IMR-90 (cell line): ENCODE measurements around the gene ZGRF1. TPM values are rescaled to one million over a fixed set of nuclear protein-coding genes. Genes with fewer than 3 reads are reported as not detected.

ENCODE experiments used
- ATAC-seq: fragments of 200-7000 bp; cut with Tn5 transposase; 2 replicates; pipeline ENCODE4 v1.9.1; 2020; ENCODE audit warnings: low read depth, mild to moderate bottlenecking, moderate library complexity
- BruUV-seq: library from RNA; stranded (reverse); fragments of 400-500 nt; replicated peaks from 2 replicates; lab custom pipeline; 2021; lab: Mats Ljungman, UMichigan
- CTCF ChIA-PET: fragments of 300-600 bp; formaldehyde crosslinking; extraction: SDS; loops from one replicate; lab custom pipeline; 2021; ENCODE audit warnings: antibody characterized with exemption; lab: Yijun Ruan, JAX
- POLR2A ChIA-PET: fragments of 300-600 bp; sonication (Branson Sonifier 250); formaldehyde crosslinking; loops from one replicate; lab custom pipeline; 2022; ENCODE audit warnings: antibody characterized with exemption; ENCODE audit not compliant: unreplicated experiment; lab: Charles Lee
- DNase-seq: peaks from one replicate; pipeline ENCODE4 v3.0.0; 2013
- H2AFZ ChIP-seq: replicated peaks from 2 replicates; pipeline ENCODE3; 2013; ENCODE audit warnings: low read length, mild to moderate bottlenecking; ENCODE audit not compliant: poor library complexity
- H2AK5ac ChIP-seq: 2 replicates; pipeline ENCODE4 v1.6.1; 2013; ENCODE audit warnings: low read depth, low read length, inconsistent platforms
- H2AK9ac ChIP-seq: replicated peaks from 2 replicates; pipeline ENCODE3; 2013; ENCODE audit warnings: mild to moderate bottlenecking, low read depth, low read length, moderate library complexity; ENCODE audit not compliant: poor library complexity
- H2BK120ac ChIP-seq: 2 replicates; pipeline ENCODE4 v1.6.1; 2013; ENCODE audit warnings: low read depth, low read length, inconsistent platforms
- H2BK15ac ChIP-seq: 3 replicates; pipeline ENCODE4 v1.6.1; 2013; ENCODE audit warnings: low read depth, low read length, inconsistent platforms
- H2BK20ac ChIP-seq: 2 replicates; pipeline ENCODE4 v1.6.1; 2013; ENCODE audit warnings: low read depth, mild to moderate bottlenecking, inconsistent platforms, low read length, moderate library complexity
- H2BK5ac ChIP-seq: 2 replicates; pipeline ENCODE4 v1.6.1; 2013; ENCODE audit warnings: mild to moderate bottlenecking, low read depth, low read length, inconsistent platforms; ENCODE audit not compliant: poor library complexity, severe bottlenecking
- H3K14ac ChIP-seq: replicated peaks from 2 replicates; pipeline ENCODE4 v1.6.1; 2013; ENCODE audit warnings: low read depth, low read length, inconsistent platforms
- H3K18ac ChIP-seq: 2 replicates; pipeline ENCODE4 v1.6.1; 2013; ENCODE audit warnings: low read depth, low read length, control low read depth
- H3K23ac ChIP-seq: 2 replicates; pipeline ENCODE4 v1.6.1; 2013; ENCODE audit warnings: low read depth, low read length, inconsistent platforms
- H3K27ac ChIP-seq: 2 replicates; pipeline ENCODE4 v1.5.1; 2013; ENCODE audit warnings: mild to moderate bottlenecking, control low read depth, low read length; ENCODE audit not compliant: insufficient read depth
- H3K27me3 ChIP-seq: 2 replicates; pipeline ENCODE4 v1.6.1; 2013; ENCODE audit warnings: low read length; ENCODE audit not compliant: control insufficient read depth, insufficient read depth
- H3K36me3 ChIP-seq: 2 replicates; pipeline ENCODE4 v1.6.1; 2013; ENCODE audit warnings: low read length, mixed read lengths; ENCODE audit not compliant: control insufficient read depth, insufficient read depth
- H3K4ac ChIP-seq: 2 replicates; pipeline ENCODE4 v1.6.1; 2013; ENCODE audit warnings: low read depth, low read length, inconsistent platforms
- H3K4me1 ChIP-seq: 2 replicates; pipeline ENCODE4 v1.6.1; 2013; ENCODE audit warnings: low read length, mixed read lengths; ENCODE audit not compliant: control insufficient read depth, insufficient read depth
- H3K4me2 ChIP-seq: 2 replicates; pipeline ENCODE4 v1.6.1; 2013; ENCODE audit warnings: low read depth, mild to moderate bottlenecking, control low read depth, low read length, moderate library complexity
- H3K4me3 ChIP-seq: 2 replicates; pipeline ENCODE4 v1.5.1; 2013; ENCODE audit warnings: low read depth, mild to moderate bottlenecking, control low read depth, low read length, moderate library complexity; ENCODE audit not compliant: insufficient read depth
- H3K56ac ChIP-seq: 2 replicates; pipeline ENCODE4 v1.6.1; 2013; ENCODE audit warnings: low read length, inconsistent platforms; ENCODE audit not compliant: insufficient read depth; ENCODE audit errors: extremely low read depth
- H3K79me1 ChIP-seq, 2 experiments: 2 replicates each; pipeline ENCODE4 v1.6.1; 2013; ENCODE audit warnings: low read length in 2 of 2, inconsistent platforms in 1 of 2, low read depth in 1 of 2
- H3K9ac ChIP-seq: 2 replicates; pipeline ENCODE4 v1.6.1; 2013; ENCODE audit warnings: low read depth, low read length, control low read depth
- H3K9me1 ChIP-seq: 2 replicates; pipeline ENCODE4 v1.6.1; 2013; ENCODE audit warnings: low read length, inconsistent platforms; ENCODE audit not compliant: insufficient read depth
- H3K9me3 ChIP-seq: 2 replicates; pipeline ENCODE4 v1.6.1; 2013; ENCODE audit warnings: low read length; ENCODE audit not compliant: control insufficient read depth, insufficient read depth
- H4K20me1 ChIP-seq: 2 replicates; pipeline ENCODE4 v1.6.1; 2013; ENCODE audit warnings: low read length, inconsistent platforms; ENCODE audit not compliant: insufficient read depth
- H4K5ac ChIP-seq: 2 replicates; pipeline ENCODE4 v1.6.1; 2013; ENCODE audit warnings: mild to moderate bottlenecking, low read depth, low read length, control low read depth
- H4K8ac ChIP-seq, 2 experiments: 2 replicates each; pipeline ENCODE4 v1.6.1; 2013; ENCODE audit warnings: low read depth in 2 of 2, low read length in 2 of 2, control low read depth in 1 of 2, inconsistent platforms in 1 of 2
- H4K91ac ChIP-seq: 2 replicates; pipeline ENCODE4 v1.6.1; 2013; ENCODE audit warnings: low read depth, low read length, inconsistent platforms; ENCODE audit not compliant: insufficient read depth
- BHLHE40 ChIP-seq: fragments of 150-350 bp; IDR thresholded peaks from 2 replicates; pipeline ENCODE4 v1.6.1; 2016; ENCODE audit warnings: mild to moderate bottlenecking, low read depth, low read length
- CEBPB ChIP-seq: IDR thresholded peaks from 2 replicates; pipeline ENCODE4 v1.6.1; 2012; ENCODE audit warnings: low read depth, low read length, improper control_type of control experiment
- CTCF ChIP-seq: conservative IDR thresholded peaks from 2 replicates; pipeline ENCODE4 v1.5.1; 2012; ENCODE audit warnings: mild to moderate bottlenecking, low read depth, low read length, improper control_type of control experiment
- ELK1 ChIP-seq: fragments of 150-350 bp; IDR thresholded peaks from 2 replicates; pipeline ENCODE4 v1.6.1; 2016; ENCODE audit warnings: low read depth, mild to moderate bottlenecking, low read length, moderate library complexity, borderline replicate concordance
- FOS ChIP-seq: fragments of 150-350 bp; IDR thresholded peaks from 2 replicates; pipeline ENCODE4 v1.6.1; 2016; ENCODE audit warnings: low read depth, low read length
- MAFK ChIP-seq: IDR thresholded peaks from 2 replicates; pipeline ENCODE4 v1.6.1; 2012; ENCODE audit warnings: low read depth, low read length, improper control_type of control experiment
- MAZ ChIP-seq: IDR thresholded peaks from 2 replicates; pipeline ENCODE4 v1.6.1; 2012; ENCODE audit warnings: low read depth, mild to moderate bottlenecking, low read length, improper control_type of control experiment, moderate library complexity, borderline replicate concordance
- NFE2L2 ChIP-seq: fragments of 150-350 bp; IDR thresholded peaks from 2 replicates; pipeline ENCODE4 v1.6.1; 2016; ENCODE audit warnings: low read depth, mild to moderate bottlenecking, low read length
- POLR2A ChIP-seq: IDR thresholded peaks from 2 replicates; pipeline ENCODE4 v1.6.1; 2012; ENCODE audit warnings: mild to moderate bottlenecking, low read depth, low read length
- RAD21 ChIP-seq: IDR thresholded peaks from 2 replicates; pipeline ENCODE4 v1.6.1; 2012; ENCODE audit warnings: low read length, improper control_type of control experiment
- RCOR1 ChIP-seq: IDR thresholded peaks from 2 replicates; pipeline ENCODE4 v1.6.1; 2012; ENCODE audit warnings: mild to moderate bottlenecking, low read length, improper control_type of control experiment; ENCODE audit not compliant: insufficient replicate concordance
- RFX5 ChIP-seq: IDR thresholded peaks from 2 replicates; pipeline ENCODE4 v1.8.0; 2012; ENCODE audit warnings: low read depth, mild to moderate bottlenecking, low read length, moderate library complexity
- SMC3 ChIP-seq: fragments of 150-350 bp; IDR thresholded peaks from 2 replicates; pipeline ENCODE4 v1.6.1; 2016; ENCODE audit warnings: low read depth, mild to moderate bottlenecking, antibody characterized with exemption, low read length, moderate library complexity
- USF2 ChIP-seq: fragments of 150-350 bp; IDR thresholded peaks from 2 replicates; pipeline ENCODE4 v1.6.1; 2017; ENCODE audit warnings: mild to moderate bottlenecking, antibody characterized with exemption, low read length, low read depth
- WGBS, 2 experiments: methylation state at CpG; one replicate each; pipeline versions ENCODE4 v1.1.5 to v1.1.7; 2013; ENCODE audit warnings: missing lambda C conversion rate in 2 of 2; ENCODE audit not compliant: insufficient read length in 1 of 2; ENCODE audit errors: extremely low coverage in 2 of 2; 5-methylcytosine and 5-hydroxymethylcytosine counted together
- dilution Hi-C: fragments of 300-500 bp; cut with HindIII; formaldehyde crosslinking; loops from one replicate; pipeline ENCODE4 v1.14.3; 2018; ENCODE audit warnings: low sequenced_read_pairs; ENCODE audit not compliant: unreplicated experiment
- in situ Hi-C: fragments of 300-500 bp; cut with MboI; formaldehyde crosslinking; loops from 3 replicates; pipeline ENCODE4 v1.14.3; 2019; ENCODE audit warnings: low sequenced_read_pairs, inconsistent platforms, mixed read lengths
- intact Hi-C: fragments of 100-400 bp; cut with micrococcal nuclease; formaldehyde crosslinking; loops from 2 replicates; pipeline ENCODE4 v1.10.0; 2022
- polyA plus RNA-seq, 3 experiments: library from polyadenylated mRNA; depleted of rRNA; stranded (reverse); fragments of >200 nt; gene quantifications; 2 replicates each; pipeline ENCODE4 v1.2.3, GENCODE V29; 2012; ENCODE audit warnings: low replicate concordance in 1 of 3
- total RNA-seq: library from RNA; depleted of rRNA; stranded (reverse); fragments of >200 nt; gene quantifications from 2 replicates; pipeline ENCODE4 v1.2.3, GENCODE V29; 2012

The ZGRF1 gene
- total and polyA plus RNA-seq, 2 of the 4 experiments (the other 2 are of a cell fraction) = 2.8 to 5.6 TPM

DNA sequence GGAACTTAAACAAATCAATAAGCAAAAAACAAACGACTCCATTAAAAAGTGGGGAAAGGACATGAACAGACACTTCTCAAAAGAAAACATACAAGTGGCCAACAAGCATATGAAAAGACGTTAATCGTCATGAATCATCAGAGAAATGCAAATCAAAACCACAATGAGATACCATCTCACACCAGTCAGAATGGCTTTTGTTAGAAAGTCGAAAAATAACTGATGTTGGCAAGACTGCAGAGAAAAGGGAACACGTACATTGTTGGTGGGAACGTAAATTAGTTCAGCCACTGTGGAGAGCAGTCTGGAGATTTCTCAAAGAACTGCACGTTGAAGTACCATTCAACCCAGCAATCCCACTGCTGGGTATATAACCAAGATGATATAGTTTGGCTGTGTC is 144.4 kb downstream of the ZGRF1 start:
- ChIA-PET POLR2A (no interaction called here), CTCF (no interaction called here)
- Histone ChIP-seq H3K56ac (no peak overlapping the region), H3K9me3 (0 out of 2 replicates have a peak, but pooled peaks cover 2% of the 10 kb centered on the region), H2AK9ac (no peak overlapping the region), H4K91ac (no peak overlapping the region), H4K5ac (no peak overlapping the region), H3K27ac (no peak overlapping the region), H3K23ac (no peak overlapping the region), H3K4me1 (no peaks in the 10 kb centered on the region), H3K18ac (no peak overlapping the region), H2BK5ac (no peak overlapping the region), H3K4ac (no peak overlapping the region), H2BK15ac (no peak overlapping the region), H3K36me3 (no peaks in the 10 kb centered on the region), H2BK120ac (no peak overlapping the region), H3K14ac (no peak overlapping the region), H4K8ac (no peak overlapping the region), H2AK5ac (no peak overlapping the region), H2BK20ac (no peak overlapping the region), H3K27me3 (no peaks in the 10 kb centered on the region), H3K9me1 (no peaks in the 10 kb centered on the region), H4K20me1 (no peaks in the 10 kb centered on the region), H2AFZ (no peak overlapping the region), H3K79me1 (no peaks in the 10 kb centered on the region), H3K4me2 (no peak overlapping the region), H3K9ac (no peak overlapping the region), H3K4me3 (no peak overlapping the region)
- WGBS, 2 experiments = no CpG with 5 or more reads among the region's 7 CpGs
- DNase-seq (no peak), ATAC-seq (no peak)
- TF ChIP-seq MAFK (no peak), FOS (no peak), BHLHE40 (no peak), RAD21 (no peak), NFE2L2 (no peak), POLR2A (no peak), MAZ (no peak), CTCF (no peak), ELK1 (no peak), RCOR1 (no peak), SMC3 (no peak), CEBPB (no peak), RFX5 (no peak), USF2 (no peak)
- intact Hi-C loops (no loop called here), dilution Hi-C loops (no loop called here), in situ Hi-C loops (no loop called here)
- BruUV-seq = no TSS peak
